SK-N-SH treated with all-trans-retinoic acid at 6 μM for 48 hours (cell line): ENCODE results near the gene ITGA3.

Experiments
- ATAC-seq: fragments of 200-7000 bp; cut with Tn5 transposase; 3 replicates; pipeline ENCODE4 v1.9.1; 2020; ENCODE audit warnings: mild to moderate bottlenecking, moderate library complexity
- ARNTL ChIP-seq: fragments of 450-650 bp; formaldehyde crosslinking; IDR thresholded peaks from 2 replicates; pipeline ENCODE4 v1.5.0; 2020; ENCODE audit warnings: low read depth, mild to moderate bottlenecking, moderate library complexity, borderline replicate concordance
- BACH2 ChIP-seq: fragments of 250-450 bp; sonication (Bioruptor Pico); IDR thresholded peaks from 2 replicates; pipeline ENCODE4 v1.9.0; 2021; ENCODE audit warnings: mild to moderate bottlenecking, borderline replicate concordance
- CREB5 ChIP-seq: fragments of 250-450 bp; sonication (Bioruptor Pico); IDR thresholded peaks from 2 replicates; pipeline ENCODE4 v1.5.1; 2020; ENCODE audit warnings: low read depth, mild to moderate bottlenecking, moderate library complexity
- CSDC2 ChIP-seq: fragments of 250-450 bp; sonication (Bioruptor Pico); IDR thresholded peaks from 2 replicates; pipeline ENCODE4 v1.5.0; 2020; ENCODE audit warnings: mild to moderate bottlenecking, moderate library complexity
- CSRNP3 ChIP-seq: fragments of 250-450 bp; sonication (Bioruptor Pico); IDR thresholded peaks from 2 replicates; pipeline ENCODE4 v1.5.1; 2021; ENCODE audit warnings: mild to moderate bottlenecking, moderate library complexity
- ESRRG ChIP-seq: fragments of 250-450 bp; sonication (Bioruptor Pico); IDR thresholded peaks from 2 replicates; pipeline ENCODE4 v1.6.1; 2021; ENCODE audit warnings: mild to moderate bottlenecking
- GLIS3 ChIP-seq: fragments of 250-450 bp; sonication (Bioruptor Pico); IDR thresholded peaks from 2 replicates; pipeline ENCODE4 v1.5.0; 2020; ENCODE audit warnings: mild to moderate bottlenecking, moderate library complexity
- ISL1 ChIP-seq: fragments of 250-450 bp; sonication (Bioruptor Pico); IDR thresholded peaks from 2 replicates; pipeline ENCODE4 v2.1.2; 2022; ENCODE audit warnings: mild to moderate bottlenecking, moderate library complexity
- PATZ1 ChIP-seq: fragments of 250-450 bp; sonication (Bioruptor Pico); IDR thresholded peaks from 2 replicates; pipeline ENCODE4 v1.8.0; 2020; ENCODE audit warnings: mild to moderate bottlenecking, moderate library complexity, borderline replicate concordance
- POU6F1 ChIP-seq: fragments of 250-450 bp; sonication (Bioruptor Pico); IDR thresholded peaks from 2 replicates; pipeline ENCODE4 v1.8.0; 2021; ENCODE audit warnings: low read depth, mild to moderate bottlenecking, moderate library complexity, borderline replicate concordance
- PPARA ChIP-seq: fragments of 250-450 bp; sonication (Bioruptor Pico); IDR thresholded peaks from 2 replicates; pipeline ENCODE4 v1.5.0; 2020; ENCODE audit warnings: mild to moderate bottlenecking, borderline replicate concordance
- SNAI2 ChIP-seq: fragments of 250-450 bp; sonication (Bioruptor Pico); IDR thresholded peaks from 2 replicates; pipeline ENCODE4 v1.5.0; 2020; ENCODE audit warnings: mild to moderate bottlenecking, moderate library complexity
- TCF4 ChIP-seq: fragments of 250-450 bp; sonication (Bioruptor Pico); IDR thresholded peaks from 2 replicates; pipeline ENCODE4 v1.8.0; 2021; ENCODE audit warnings: mild to moderate bottlenecking, moderate library complexity, borderline replicate concordance
- TOX ChIP-seq: fragments of 250-450 bp; sonication (Bioruptor Pico); IDR thresholded peaks from 2 replicates; pipeline ENCODE4 v1.8.0; 2021; ENCODE audit warnings: mild to moderate bottlenecking, moderate library complexity, borderline replicate concordance
- TSHZ2 ChIP-seq: fragments of 250-450 bp; sonication (Bioruptor Pico); IDR thresholded peaks from 2 replicates; pipeline ENCODE4 v1.5.0; 2020; ENCODE audit warnings: mild to moderate bottlenecking, moderate library complexity
- ZC3H10 ChIP-seq: fragments of 250-450 bp; sonication (Bioruptor Pico); IDR thresholded peaks from 2 replicates; pipeline ENCODE4 v1.5.1; 2021; ENCODE audit warnings: mild to moderate bottlenecking, moderate library complexity
- ZFP3 ChIP-seq: fragments of 250-450 bp; sonication (Bioruptor Pico); IDR thresholded peaks from 2 replicates; pipeline ENCODE4 v1.5.0; 2020; ENCODE audit warnings: mild to moderate bottlenecking, moderate library complexity
- ZFP30 ChIP-seq: fragments of 450-650 bp; formaldehyde crosslinking; IDR thresholded peaks from 2 replicates; pipeline ENCODE4 v1.5.0; 2022; ENCODE audit warnings: mild to moderate bottlenecking, moderate library complexity
- ZNF565 ChIP-seq: fragments of 450-650 bp; formaldehyde crosslinking; conservative IDR thresholded peaks from 2 replicates; pipeline ENCODE4 v1.5.0; 2020; ENCODE audit warnings: low read depth, mild to moderate bottlenecking, moderate library complexity
- ZNF70 ChIP-seq: fragments of 450-650 bp; formaldehyde crosslinking; IDR thresholded peaks from 2 replicates; pipeline ENCODE4 v1.5.0; 2020; ENCODE audit warnings: mild to moderate bottlenecking, moderate library complexity
- ZNF8 ChIP-seq: fragments of 450-650 bp; formaldehyde crosslinking; IDR thresholded peaks from 2 replicates; pipeline ENCODE4 v1.5.0; 2020; ENCODE audit warnings: mild to moderate bottlenecking, moderate library complexity

ITGA3 gene

GRCh38 chr17:50097455-50097854 lies 41.5 kb downstream of the ITGA3 start (continued):
- no peak for TF ChIP-seq GLIS3

GRCh38 chr17:50097926-50098325 lies 42.0 kb downstream of the ITGA3 start:
- TF ChIP-seq BACH2 (CRISPR knock-in tag) (no peak), ZFP30 (no peak), PPARA (CRISPR knock-in tag) (no peak), POU6F1 (no peak), TOX (CRISPR knock-in tag) (no peak), TSHZ2 (CRISPR knock-in tag) (no peak), ARNTL (no peak), ESRRG (CRISPR knock-in tag) (no peak), ZNF565 (no peak), CSRNP3 (CRISPR knock-in tag) (no peak), CREB5 (CRISPR knock-in tag) (no peak), ZFP3 (CRISPR knock-in tag) (no peak)
- no peak for ATAC-seq

- ATAC-seq = no peak
- TF ChIP-seq ISL1 (no peak), BACH2 (CRISPR knock-in tag) (no peak), TCF4 (no peak), ESRRG (CRISPR knock-in tag) (no peak), GLIS3 (no peak), ZC3H10 (CRISPR knock-in tag) (no peak), ZNF8 (CRISPR knock-in tag) (no peak), ZFP3 (CRISPR knock-in tag) (no peak), ZNF70 (CRISPR knock-in tag) (no peak), CSDC2 (CRISPR knock-in tag) (no peak), POU6F1 (no peak), ZNF565 (no peak), SNAI2 (CRISPR knock-in tag) (no peak), PATZ1 (CRISPR knock-in tag) (no peak), ZFP30 (no peak)
- TF ChIP-seq, all 23 proteins: peak for 0
These were observed 42.7 kb downstream of the ITGA3 start for GRCh38 chr17:50098583-50098982.
